G401 (cell line): ENCODE results near the gene HCN4. TPM values are rescaled to one million over a fixed set of nuclear protein-coding genes. Genes with fewer than 3 reads are reported as not detected.
A peak's percentile ranks its signal among the peaks of the same experiment; 100 is the strongest.
"Not testable (repeated sequence)": the region's sequence is repeated elsewhere in the genome, so short reads cannot be mapped to it uniquely, and the experiment has no call there.

Source experiments
- DNase-seq: peaks from one replicate; pipeline ENCODE4 v3.0.0-alpha.2; 2015; ENCODE audit warnings: low spot score
- in situ Hi-C: cut with HindIII; loops from 2 replicates; pipeline ENCODE4 v1.10.0; 2016; ENCODE audit warnings: low sequenced_read_pairs, mixed read lengths
- total RNA-seq: library from RNA; depleted of rRNA; stranded (reverse); fragments of >200 nt; shearing (Covaris generic); gene quantifications from 2 replicates; pipeline ENCODE4 v1.2.3, GENCODE V29; 2014

HCN4 gene
- total RNA-seq, 1 experiment from 2014 or later, result not detected

DNA sequence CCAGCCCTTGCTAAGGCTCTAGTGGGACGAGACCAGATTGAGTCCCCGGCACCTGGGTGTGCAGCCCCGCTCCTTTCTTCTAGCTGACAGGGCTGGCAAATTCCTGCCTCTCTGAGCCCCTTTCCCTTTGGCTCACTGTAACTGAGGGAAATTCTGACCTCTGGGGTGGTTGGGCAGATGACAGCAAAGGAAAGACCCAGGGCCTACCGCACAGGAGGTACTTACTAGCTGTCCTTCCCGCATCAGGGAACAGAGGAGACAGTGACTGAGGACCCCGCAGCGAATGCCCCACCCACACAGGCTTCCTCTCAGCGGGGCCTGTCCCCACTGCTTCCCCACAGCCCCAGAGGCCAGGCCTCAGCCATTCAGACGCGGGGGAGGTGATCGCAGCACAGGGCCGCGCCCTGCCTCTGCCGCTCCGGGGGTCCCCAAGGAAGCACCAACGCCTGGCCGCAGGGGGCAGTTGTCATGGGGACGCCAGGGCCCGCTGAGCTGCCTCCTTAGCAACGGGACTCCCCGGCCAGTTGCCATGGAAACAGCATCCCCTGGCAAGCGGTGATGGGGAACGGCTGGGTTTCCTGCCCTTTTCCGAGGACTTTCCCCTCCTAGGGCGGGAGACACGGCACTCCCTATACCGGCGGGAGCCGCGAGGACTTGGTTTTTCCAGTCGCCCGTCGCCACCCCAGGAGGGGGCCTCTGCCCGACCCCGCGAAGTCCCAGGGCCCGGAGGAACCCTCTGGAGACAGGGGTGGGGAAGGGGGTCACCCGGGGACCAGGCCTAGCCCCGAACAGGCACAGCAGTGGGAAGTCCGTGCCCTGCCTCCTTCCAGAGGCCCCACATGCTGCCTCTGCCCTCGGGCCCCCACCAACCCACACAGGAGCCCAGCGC, 50.1 kb downstream of the HCN4 start:
- DNase-seq, result peak; percentile 50
- in situ Hi-C loops, result no loop called here

GRCh38 chr15:73317651-73318462, 50.9 kb downstream of the HCN4 start:
- DNase-seq, result no peak
- in situ Hi-C loops, result no loop called here

DNA sequence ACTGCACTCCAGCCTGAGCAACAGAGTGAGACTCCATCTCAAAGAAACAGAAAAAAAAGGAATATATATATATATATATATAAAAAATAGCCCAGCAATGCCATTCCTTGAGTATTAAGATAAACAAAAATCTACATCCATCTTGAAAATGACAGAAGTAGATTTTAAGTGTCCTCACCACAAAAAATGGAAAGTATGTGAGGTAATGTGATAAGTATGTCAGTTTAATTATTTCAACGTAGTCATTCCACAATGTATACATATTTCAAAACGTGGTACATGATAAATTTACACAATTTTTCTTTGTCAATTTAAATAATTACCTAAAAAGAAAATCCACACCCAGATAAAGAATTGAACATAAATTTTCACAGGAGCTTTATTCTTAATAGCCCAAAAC, 54.9 kb downstream of the HCN4 start:
- in situ Hi-C loops, result no loop called here
- DNase-seq, result no peak

DNA sequence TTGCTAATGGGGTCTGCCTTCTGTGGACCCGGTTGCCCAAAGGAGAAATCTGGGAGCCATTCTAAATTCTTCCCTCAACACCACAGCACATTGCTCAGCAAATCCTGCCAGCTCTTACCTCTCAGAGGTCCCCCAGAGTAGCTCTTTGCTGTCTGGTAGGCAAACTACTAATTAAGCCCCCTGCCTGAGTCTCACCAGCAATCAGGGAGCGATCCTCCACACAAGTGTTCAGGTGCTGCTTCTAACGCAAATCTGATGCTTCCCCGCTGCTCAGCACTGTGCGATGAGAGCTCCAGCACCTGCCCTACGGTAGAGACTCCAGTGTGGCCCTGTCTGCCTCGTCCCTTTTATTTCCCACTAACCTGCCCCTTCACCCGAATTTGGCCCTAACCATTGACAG, 60.5 kb downstream of the HCN4 start:
- DNase-seq, result no peak
- in situ Hi-C loops, result no loop called here

DNA sequence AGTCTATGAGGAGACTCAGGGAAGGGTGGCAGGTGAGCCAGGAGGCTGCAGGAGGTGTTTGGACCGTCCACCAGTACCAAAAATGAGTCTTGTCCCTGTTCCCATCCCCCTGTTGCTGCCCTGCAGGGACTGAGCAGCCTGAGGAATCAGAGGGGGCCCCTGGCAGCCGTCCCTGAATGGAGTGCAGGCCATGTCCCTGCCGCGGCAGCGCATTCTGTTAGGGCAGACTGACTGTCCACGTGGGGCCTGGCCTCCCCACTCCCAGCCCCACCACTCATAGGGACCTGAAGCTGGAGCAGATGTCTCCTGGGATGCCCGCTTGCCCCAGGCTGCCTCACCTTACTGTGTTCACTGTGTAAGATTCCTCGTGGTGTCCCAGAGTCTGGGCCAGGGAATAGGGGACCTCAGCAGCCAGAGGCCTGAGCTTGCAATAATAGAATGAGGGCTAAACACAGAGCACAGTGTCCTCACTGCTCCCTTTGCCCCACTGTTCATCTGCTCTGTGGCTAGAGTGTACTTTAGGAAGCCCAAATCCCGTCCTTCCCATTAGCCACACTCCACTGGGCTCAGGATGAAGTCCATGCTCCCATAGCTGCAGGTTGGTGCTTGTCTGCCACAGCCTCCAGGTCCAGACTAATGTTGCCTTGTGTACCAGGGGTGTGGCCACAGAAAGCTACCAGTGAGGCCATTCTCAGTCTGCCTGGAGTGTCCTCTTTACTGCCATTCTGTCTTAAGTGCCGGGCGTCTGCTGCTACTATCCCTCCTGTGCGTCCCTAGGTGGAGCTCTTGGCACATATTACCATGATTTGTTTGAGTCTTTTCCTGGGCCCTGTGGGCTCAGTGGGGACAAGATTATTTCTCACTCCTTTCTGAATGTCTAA, 63.2 kb downstream of the HCN4 start:
- peak; percentile 90 for DNase-seq
- in situ Hi-C loops, result no loop called here

GRCh38 chr15:73303636-73304035, 65.1 kb downstream of the HCN4 start:
- in situ Hi-C loops, result no loop called here
- no peak for DNase-seq

DNA sequence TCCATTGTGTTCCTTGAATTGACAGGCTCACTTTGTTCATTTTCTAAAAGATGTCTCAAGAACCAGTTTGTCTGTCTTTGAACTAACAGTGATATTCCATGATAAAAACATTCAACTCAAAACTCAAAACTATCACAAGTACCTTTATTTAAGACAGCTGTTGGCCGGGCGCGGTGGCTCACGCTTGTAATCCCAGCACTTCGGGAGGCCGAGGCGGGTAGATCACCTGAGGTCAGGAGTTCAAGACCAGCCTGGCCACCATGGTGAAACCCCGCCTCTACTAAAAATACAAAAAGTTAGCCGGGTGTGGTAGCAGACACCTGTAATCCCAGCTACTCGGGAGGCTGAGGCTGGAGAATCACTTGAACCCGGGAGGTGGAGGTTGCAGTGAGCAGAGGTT, 68.5 kb downstream of the HCN4 start:
- DNase-seq, in situ Hi-C loops: not testable (repeated sequence)

- in situ Hi-C loops, result no loop called here
Measured at GRCh38 chr15:73298522-73299245, 70.1 kb downstream of the HCN4 start.

GRCh38 chr15:73296609-73297353, 72.0 kb downstream of the HCN4 start:
- in situ Hi-C loops, result no loop called here
- DNase-seq, result no peak

More at GRCh38 chr15:73298522-73299245, 70.1 kb downstream of the HCN4 start:
- no peak for DNase-seq

GRCh38 chr15:73295630-73296286, 73.0 kb downstream of the HCN4 start:
- in situ Hi-C loops, result no loop called here
- DNase-seq, result no peak

GRCh38 chr15:73293773-73294172, 75.0 kb downstream of the HCN4 start:
- no peak for DNase-seq
- in situ Hi-C loops, result no loop called here

- in situ Hi-C loops, result no loop called here
- no peak for DNase-seq
Measured at GRCh38 chr15:73291441-73291840, 77.3 kb downstream of the HCN4 start.

- no peak for DNase-seq
- in situ Hi-C loops, result no loop called here
Measured at GRCh38 chr15:73287019-73287418, 81.7 kb downstream of the HCN4 start.

DNA sequence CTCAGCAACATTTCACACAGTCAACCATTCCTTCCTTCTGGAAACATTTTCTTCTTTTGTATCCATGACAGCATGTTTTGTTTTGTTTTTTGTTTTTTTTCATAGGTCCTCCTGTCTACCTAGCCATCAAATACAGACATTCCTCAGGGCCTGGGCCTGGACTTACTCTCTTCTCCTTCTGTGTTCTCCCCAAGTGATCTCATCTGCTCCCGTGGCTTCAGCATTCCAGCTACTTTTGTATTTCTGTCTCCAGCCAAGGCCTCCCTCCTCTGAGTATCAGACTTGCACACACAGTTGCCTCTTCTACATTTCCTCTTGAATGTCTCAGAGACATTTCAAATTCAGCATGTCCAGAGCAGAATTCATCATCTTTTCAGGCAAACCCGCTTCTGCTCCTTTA, 82.4 kb downstream of the HCN4 start:
- in situ Hi-C loops, result no loop called here
- DNase-seq, result no peak

DNA sequence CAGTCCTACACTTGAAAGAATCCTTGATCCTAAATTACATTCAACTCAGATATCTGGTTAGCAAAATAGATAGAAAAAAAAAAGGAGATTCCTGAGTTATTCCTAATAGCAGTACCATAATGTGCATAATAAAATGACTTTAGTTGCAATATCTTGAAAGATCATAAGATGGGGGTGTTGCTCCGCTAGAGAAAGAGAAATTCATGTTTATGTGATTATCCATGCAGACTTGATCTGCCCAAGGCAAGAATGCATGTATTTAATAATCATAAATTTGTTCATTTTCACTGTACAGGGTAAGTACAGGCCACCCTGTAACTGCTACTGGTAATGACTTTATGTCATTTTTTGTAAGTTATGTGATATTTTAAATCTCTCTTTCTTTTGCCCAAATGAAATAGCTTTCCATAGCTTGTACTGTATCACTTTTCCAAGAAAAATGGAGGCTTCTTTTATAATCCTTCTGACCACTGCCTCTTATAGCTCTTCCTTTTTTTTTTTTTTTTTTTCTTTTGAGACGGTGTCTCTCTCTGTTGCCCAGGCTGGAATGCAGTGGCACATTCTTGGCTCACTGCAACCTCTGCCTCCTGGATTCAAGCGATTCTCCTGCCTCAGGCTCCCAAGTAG, 84.6 kb downstream of the HCN4 start:
- DNase-seq, result peak; percentile 54
- in situ Hi-C loops, result no loop called here

- in situ Hi-C loops, result no loop called here
- peak; percentile 67 for DNase-seq
Measured at GRCh38 chr15:73283366-73283962, 85.3 kb downstream of the HCN4 start.
